ENCODE data around the gene COA5. TPM values are rescaled to one million over a fixed set of nuclear protein-coding genes. Genes with fewer than 3 reads are reported as not detected.

COA5 gene
- total and polyA plus RNA-seq, 4 donors, result 9.7 to 42.0 (median 19.5) TPM

DNA sequence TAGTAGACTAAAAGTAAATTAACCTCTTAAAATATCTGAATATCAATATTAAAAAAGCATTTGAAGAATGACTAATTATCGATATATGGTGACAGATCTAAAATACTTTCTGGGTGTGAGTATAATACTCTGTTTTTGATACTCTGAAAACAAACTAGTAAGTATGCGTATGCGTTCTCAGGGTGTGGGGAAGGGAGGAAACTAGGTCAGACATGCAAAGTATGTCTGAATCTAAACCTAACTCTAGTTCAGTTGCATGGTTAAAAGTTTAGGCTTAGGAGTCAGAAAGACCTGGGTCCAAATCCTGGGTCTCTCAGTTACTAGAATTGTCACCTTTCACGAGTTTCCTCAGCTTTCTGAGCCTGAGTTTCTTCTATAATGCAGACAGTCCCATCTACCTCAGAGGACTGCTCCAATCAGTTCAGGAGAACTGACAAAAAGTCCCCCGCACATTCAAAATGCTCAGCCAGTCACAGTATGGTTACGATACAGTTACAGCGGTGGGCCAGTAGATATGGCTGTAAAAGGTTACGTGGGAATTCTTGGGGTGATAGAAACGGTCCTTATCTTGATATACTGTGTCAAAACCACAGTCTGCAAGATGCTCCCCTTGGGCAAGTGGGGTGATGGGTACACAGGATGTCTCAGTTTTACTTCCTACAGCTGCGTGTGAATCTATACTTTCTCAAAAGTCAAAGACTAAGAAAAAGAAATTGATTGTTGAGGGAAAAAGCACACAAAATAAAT lies 29.3 kb upstream of the COA5 start:
- no peak overlapping the region for H3K4me3 ChIP-seq (ENCODE audit: low read depth in 1 of 3, low read length in 3 of 3)
- H3K4me1 ChIP-seq (ENCODE audit: control insufficient read depth in 4 of 4, insufficient read depth in 4 of 4, low read length in 3 of 4), result no peaks in the 10 kb centered on the region
- no peaks in the 10 kb centered on the region for H3K27me3 ChIP-seq (ENCODE audit: control insufficient read depth in 4 of 4, insufficient read depth in 4 of 4, low read length in 3 of 4)
- H3K9me3 ChIP-seq (ENCODE audit: control insufficient read depth in 4 of 4, low read length in 3 of 4), result no peaks in the 10 kb centered on the region
- 79% methylated on average over 10 of the region's 10 CpGs for WGBS
- DNase-seq (ENCODE audit: low spot score), result no peak
- no peak overlapping the region for H3K27ac ChIP-seq (ENCODE audit: low read depth in 1 of 2, low read length in 2 of 2)
- peaks cover 0 to 18% (median 7%) of the 10 kb centered on the region in 4 donors for H3K36me3 ChIP-seq (ENCODE audit: control insufficient read depth in 4 of 4, insufficient read depth in 3 of 4, low read depth in 1 of 4, low read length in 3 of 4)
- TF ChIP-seq TAF1 (conservative IDR thresholded peaks at IDR 0.05) (no peak), NR2F2 (IDR thresholded peaks at IDR 0.05) (no peak), SP1 (IDR thresholded peaks at IDR 0.05) (no peak), MAX (IDR thresholded peaks at IDR 0.05) (no peak), HNF4A (conservative IDR thresholded peaks at IDR 0.05) (no peak), GABPA (IDR thresholded peaks at IDR 0.05 in 1 of 2, conservative IDR thresholded peaks at IDR 0.05 in 1 of 2) (no peak), YY1 (IDR thresholded peaks at IDR 0.05) (no peak), JUND (IDR thresholded peaks at IDR 0.05) (no peak), EGR1 (IDR thresholded peaks at IDR 0.05; ENCODE audit: low read depth in 2 of 2) (no peak), CTCF (IDR thresholded peaks at IDR 0.05; ENCODE audit: low read depth, low read length, missing input control) (no peak), FOXA1 (IDR thresholded peaks at IDR 0.05) (no peak), ZBTB33 (IDR thresholded peaks at IDR 0.05) (no peak), RAD21 (IDR thresholded peaks at IDR 0.05) (no peak), FOXA2 (IDR thresholded peaks at IDR 0.05) (no peak), HNF4G (IDR thresholded peaks at IDR 0.05) (no peak), RXRA (IDR thresholded peaks at IDR 0.05) (no peak)
- TF ChIP-seq, protein P1, sequence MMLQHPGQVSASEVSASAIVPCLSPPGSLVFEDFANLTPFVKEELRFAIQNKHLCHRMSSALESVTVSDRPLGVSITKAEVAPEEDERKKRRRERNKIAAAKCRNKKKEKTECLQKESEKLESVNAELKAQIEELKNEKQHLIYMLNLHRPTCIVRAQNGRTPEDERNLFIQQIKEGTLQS (IDR thresholded peaks at IDR 0.05), result no peak
- TF ChIP-seq, protein P2, sequence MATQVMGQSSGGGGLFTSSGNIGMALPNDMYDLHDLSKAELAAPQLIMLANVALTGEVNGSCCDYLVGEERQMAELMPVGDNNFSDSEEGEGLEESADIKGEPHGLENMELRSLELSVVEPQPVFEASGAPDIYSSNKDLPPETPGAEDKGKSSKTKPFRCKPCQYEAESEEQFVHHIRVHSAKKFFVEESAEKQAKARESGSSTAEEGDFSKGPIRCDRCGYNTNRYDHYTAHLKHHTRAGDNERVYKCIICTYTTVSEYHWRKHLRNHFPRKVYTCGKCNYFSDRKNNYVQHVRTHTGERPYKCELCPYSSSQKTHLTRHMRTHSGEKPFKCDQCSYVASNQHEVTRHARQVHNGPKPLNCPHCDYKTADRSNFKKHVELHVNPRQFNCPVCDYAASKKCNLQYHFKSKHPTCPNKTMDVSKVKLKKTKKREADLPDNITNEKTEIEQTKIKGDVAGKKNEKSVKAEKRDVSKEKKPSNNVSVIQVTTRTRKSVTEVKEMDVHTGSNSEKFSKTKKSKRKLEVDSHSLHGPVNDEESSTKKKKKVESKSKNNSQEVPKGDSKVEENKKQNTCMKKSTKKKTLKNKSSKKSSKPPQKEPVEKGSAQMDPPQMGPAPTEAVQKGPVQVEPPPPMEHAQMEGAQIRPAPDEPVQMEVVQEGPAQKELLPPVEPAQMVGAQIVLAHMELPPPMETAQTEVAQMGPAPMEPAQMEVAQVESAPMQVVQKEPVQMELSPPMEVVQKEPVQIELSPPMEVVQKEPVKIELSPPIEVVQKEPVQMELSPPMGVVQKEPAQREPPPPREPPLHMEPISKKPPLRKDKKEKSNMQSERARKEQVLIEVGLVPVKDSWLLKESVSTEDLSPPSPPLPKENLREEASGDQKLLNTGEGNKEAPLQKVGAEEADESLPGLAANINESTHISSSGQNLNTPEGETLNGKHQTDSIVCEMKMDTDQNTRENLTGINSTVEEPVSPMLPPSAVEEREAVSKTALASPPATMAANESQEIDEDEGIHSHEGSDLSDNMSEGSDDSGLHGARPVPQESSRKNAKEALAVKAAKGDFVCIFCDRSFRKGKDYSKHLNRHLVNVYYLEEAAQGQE (IDR thresholded peaks at IDR 0.05), result no peak
- H3K9ac ChIP-seq (ENCODE audit: low read depth in 1 of 2, low read length in 2 of 2), result no peak overlapping the region

Data from liver (tissue), 9 donors.